ENCODE data around the gene EIPR1.

DNA sequence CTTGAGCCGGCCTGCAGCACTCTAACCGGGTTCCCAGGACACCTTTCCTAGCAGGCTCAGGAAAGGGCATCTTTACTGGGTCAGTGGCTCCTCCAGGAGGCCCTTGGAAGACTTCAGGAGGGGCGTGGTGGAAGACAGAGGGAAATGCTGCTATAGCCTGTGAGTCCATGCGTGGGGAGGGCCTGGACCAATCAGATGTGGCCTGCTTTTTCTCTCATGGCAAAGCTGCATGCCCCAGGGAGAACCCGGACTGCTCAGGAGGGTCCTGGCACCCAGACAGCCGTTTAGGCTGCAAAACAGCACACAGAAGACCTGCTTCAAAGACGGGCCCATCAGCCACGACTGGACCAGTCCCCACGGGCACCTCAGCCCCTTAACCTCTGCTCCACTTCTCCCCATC is 84.4 kb downstream of the EIPR1 start:
- TF ChIP-seq POLR2AphosphoS5 (IDR thresholded peaks at IDR 0.05; ENCODE audit: borderline replicate concordance, low read depth, low read length) (no peak), EZH2 (IDR thresholded peaks at IDR 0.05) (no peak)

Measured in SK-N-MC (cell line).